Central memory CD8-positive, alpha-beta T cell (primary cell): Measurements from ENCODE around the gene PVALEF.

Source experiments
- ATAC-seq: fragments of 150-1000 bp; cut with Tn5 transposase; replicated peaks from 2 replicates; pipeline ENCODE4 v1.10.0; 2022; ENCODE audit warnings: mild to moderate bottlenecking, moderate FRiP score, moderate number of reproducible peaks; ENCODE audit not compliant: poor library complexity, severe bottlenecking; ENCODE audit errors: extremely low read depth
- DNase-seq, 2 donors: peaks; one replicate each; pipeline ENCODE4 v3.0.0; 2021; ENCODE audit warnings: low spot score in 2 of 2
- H3K27ac Mint-ChIP-seq: one replicate; pipeline ENCODE4 v1.8.0; 2022; ENCODE audit warnings: low read depth, mild to moderate bottlenecking, moderate library complexity, mixed read lengths
- H3K27me3 Mint-ChIP-seq: one replicate; pipeline ENCODE4 v1.8.0; 2022; ENCODE audit warnings: mixed read lengths
- H3K36me3 Mint-ChIP-seq: one replicate; pipeline ENCODE4 v1.8.0; 2022; ENCODE audit warnings: mild to moderate bottlenecking, moderate library complexity, mixed read lengths; ENCODE audit not compliant: insufficient read depth
- H3K4me1 Mint-ChIP-seq: one replicate; pipeline ENCODE4 v1.8.0; 2022; ENCODE audit warnings: mixed read lengths
- H3K4me3 Mint-ChIP-seq: one replicate; pipeline ENCODE4 v1.8.0; 2022; ENCODE audit warnings: mild to moderate bottlenecking, moderate library complexity, mixed read lengths
- H3K9me3 Mint-ChIP-seq: one replicate; pipeline ENCODE4 v1.8.0; 2022; ENCODE audit warnings: mixed read lengths

The PVALEF gene

DNA sequence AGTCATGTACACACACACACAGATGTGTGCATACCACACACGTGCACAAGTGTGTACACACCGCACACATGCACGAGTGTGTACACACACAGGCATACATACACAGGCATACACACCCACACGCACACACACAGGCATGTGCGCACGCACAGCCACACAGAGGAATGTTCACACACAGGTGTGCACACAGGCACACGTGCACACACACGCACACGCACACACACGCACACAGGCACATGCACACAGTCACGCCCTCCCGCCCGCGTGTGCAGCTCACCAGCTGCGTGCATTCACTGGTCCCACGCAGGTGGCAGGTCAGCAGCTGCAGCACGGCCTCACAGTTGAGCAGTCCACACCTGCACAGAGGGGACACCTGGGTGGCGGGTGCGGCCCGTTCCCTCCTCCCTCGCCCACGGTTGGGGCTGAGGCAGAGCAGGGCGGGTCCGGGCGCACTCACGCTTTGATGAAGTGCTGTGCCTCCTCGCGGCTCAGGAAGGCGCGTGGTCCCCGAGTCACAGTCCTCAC, 65.9 kb downstream of the PVALEF start:
- DNase-seq (no peak), ATAC-seq (no peak)
- no peaks in the 10 kb centered on the region for H3K27me3 Mint-ChIP-seq
- H3K9me3 Mint-ChIP-seq: no peaks in the 10 kb centered on the region
- H3K4me3 Mint-ChIP-seq: no peak overlapping the region
- H3K27ac Mint-ChIP-seq: no peak overlapping the region
- peaks cover 27% of the 10 kb centered on the region for H3K4me1 Mint-ChIP-seq
- peaks cover 17% of the 10 kb centered on the region for H3K36me3 Mint-ChIP-seq

DNA sequence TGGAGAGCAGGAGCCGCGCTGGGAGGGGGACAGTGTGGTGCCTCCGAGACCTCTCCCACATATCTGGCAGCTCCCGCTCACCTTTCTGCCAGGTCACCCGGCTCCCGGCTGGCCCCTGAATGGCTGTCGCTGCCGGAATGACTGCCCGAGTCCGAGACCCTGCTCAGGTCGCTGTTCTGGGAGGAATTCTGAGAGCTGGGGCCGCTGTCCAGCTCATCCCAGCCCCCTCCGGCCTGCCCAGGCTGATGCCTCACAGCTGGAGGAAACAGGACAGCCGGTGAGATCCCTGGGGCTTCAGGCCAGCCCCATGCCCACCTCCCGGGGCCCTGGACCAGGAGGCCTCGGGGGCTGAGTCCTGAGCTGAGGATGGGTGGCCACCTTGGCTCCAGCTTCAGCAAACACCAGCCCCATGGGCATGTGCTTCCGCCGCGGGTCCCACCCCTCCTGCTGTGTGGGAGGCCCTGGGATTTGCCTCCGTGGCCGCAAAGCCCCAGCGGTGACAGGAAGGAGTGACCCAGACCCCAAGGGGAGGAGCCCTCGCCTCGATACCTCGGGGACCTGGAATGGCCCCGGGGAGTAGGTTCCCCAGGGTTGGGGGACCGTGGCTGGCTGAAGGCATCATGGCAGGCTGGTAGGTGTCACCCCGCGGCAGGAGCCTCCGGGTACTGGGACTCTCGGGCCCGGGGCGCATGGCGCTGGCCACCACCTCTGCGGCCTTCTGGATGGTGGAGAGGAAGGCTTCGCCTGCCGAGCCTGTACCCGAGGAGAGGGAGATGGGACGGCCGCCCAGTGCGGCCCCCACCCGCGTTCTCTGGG, 66.7 kb downstream of the PVALEF start:
- H3K36me3 Mint-ChIP-seq: peaks cover 17% of the 10 kb centered on the region
- ATAC-seq (no peak), DNase-seq (no peak)
- H3K4me1 Mint-ChIP-seq: peaks cover 27% of the 10 kb centered on the region
- H3K27me3 Mint-ChIP-seq: no peaks in the 10 kb centered on the region
- H3K9me3 Mint-ChIP-seq: no peaks in the 10 kb centered on the region
- no peak overlapping the region for H3K27ac Mint-ChIP-seq
- no peak overlapping the region for H3K4me3 Mint-ChIP-seq
